HG03045 (cell line): ENCODE measurements around the gene LHFPL5.

Experiments
- ATAC-seq: cut with Tn5 transposase; IDR thresholded peaks from one replicate; pipeline ENCODE4 v1.9.1; 2021; ENCODE audit warnings: mild to moderate bottlenecking, moderate library complexity; ENCODE audit not compliant: unreplicated experiment

LHFPL5 gene

DNA sequence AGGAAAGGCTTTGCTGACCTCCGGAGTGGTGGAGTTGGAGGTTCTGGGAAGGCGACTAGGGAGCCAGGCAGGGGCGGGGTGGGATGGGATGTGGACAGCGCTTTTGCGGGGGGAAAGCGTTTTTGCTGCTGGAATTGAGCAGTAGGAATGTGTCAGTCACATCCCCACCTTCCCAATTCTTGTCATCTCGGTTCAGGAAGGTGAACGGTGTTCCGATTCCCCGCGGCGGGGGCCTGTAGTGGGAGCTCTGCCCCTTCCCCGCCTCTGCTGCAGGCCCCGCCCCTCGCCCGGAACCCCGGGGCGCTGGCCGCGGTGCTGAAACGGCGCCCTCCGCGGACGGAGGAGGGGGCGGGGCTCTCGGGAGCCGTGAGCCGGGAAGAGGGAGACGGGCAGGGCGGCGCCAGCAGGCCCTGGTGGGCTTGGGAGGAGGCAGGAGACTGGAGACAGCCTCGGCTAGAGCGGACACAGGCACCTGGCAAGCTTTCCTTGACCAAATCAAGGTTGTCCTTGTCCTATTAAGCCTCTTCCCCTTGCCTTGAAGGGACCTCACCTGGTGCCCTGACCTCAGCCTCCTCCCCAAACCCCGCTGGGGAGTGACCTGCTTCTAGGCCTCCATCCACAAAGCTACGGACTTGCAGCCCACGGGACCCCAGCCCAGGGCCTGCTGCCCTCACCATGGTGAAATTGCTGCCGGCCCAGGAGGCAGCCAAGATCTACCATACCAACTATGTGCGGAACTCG is at the start of gene LHFPL5:
Gene LHFPL5 (plus strand): TSS at position 357 of the 741 bp plus-strand sequence. CDS start 319 bp downstream, at position 676.
- ATAC-seq: no peak

DNA sequence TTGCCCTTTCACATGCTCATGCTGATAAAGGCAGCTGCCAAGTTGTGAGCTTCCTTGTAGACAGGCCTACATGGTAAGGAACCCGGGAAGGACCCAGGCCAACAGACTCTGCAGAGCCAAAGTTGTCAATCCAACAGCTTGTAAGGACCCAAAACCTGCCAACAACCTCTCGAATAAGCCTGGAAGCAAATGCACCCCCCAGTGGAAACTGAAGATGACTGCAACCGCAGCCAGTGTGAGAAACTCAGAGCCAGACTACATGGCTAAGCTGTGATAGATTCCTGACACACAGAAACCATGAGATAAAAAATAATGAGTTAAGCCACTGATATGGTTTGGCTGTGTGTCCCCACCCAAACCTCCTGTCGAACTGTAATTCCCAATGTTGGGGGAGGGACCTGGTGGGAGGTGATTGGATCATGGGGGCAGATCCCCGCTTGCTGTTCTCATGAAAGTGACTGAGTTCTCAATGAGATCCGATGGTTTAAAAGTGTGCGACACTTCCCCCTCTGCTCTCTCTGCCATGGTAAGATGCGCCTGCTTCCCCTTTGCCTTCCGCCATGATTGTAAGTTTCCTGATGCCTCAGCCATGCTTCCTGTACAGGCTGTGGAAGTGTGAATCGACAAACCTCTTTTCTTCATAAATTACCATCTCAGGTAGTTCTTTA is 47.6 kb upstream of the LHFPL5 start:
- no peak for ATAC-seq

GRCh38 chr6:35759426-35759825 is 45.7 kb upstream of the LHFPL5 start:
- no peak for ATAC-seq

DNA sequence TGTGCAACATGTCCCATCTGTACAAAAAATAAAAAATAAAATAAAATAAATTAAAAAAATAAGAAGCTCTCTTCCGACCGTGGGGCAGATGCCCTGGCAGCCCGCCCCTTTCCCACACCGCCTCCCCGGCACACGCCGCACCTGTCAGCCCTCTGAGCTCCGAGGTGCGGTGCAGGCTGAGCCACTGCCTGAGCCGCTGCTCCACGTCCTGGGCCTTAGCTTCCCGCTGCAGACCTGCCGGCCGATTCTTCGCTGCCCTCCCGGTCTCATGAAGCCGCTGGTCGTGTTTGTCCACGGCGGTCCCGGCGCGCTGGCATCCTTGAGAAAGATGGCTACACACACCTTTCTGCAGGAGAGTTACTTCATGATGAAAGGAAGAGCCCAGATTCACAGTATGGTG is 39.4 kb upstream of the LHFPL5 start:
- no peak for ATAC-seq

DNA sequence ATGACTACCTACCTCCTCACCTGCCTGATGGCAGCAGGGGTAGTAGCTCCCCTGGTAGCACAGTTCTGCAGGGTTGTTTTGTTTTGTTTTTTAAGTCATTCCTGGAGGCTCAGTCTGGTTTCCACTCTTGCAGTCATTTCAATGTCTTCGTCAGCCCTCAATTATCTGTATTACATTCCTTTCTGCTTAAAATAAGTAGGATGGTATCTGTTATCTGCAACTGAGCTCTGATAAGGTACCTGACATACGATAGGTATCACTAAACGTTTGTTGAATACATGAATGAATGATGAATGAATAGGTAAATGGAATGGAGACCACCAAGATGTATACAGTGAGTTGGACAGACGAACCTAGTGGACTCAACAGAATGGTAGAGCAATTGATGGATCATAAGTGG is 35.9 kb upstream of the LHFPL5 start:
- no peak for ATAC-seq

- ATAC-seq: no peak
Observed at GRCh38 chr6:35771343-35771627, 33.9 kb upstream of the LHFPL5 start.

- no peak for ATAC-seq
Observed at GRCh38 chr6:35774116-35774794, 30.9 kb upstream of the LHFPL5 start.

DNA sequence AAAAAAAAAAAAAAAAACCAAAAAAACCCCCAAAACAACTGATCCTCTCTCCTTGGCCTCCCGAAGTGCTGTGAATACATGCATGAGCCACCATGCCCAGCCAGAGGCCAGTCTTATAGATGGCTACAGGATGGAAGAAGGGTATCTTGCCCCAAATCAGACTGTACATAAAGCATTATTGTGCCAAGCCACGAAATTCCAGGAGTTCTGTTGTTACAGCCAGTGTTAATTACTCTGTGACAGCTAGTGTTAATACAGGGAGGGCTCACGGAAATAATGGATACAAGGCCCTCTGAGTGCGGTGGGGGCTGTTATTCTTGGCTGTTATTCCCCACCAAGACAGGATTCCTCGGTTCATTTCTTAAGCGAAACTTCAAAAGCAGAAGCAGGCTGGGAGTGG is 30.1 kb upstream of the LHFPL5 start:
- ATAC-seq: no peak

- no peak for ATAC-seq
Observed at GRCh38 chr6:35776364-35777215, 28.6 kb upstream of the LHFPL5 start, which contains the start of gene CLPSL2. TSS of gene CLPSL2 (plus strand) at chr6:35776598. CDS start at chr6:35776619, 21 bp downstream.

- no peak for ATAC-seq
Observed at GRCh38 chr6:35777356-35778102, 27.6 kb upstream of the LHFPL5 start.

GRCh38 chr6:35778437-35778836 is 26.7 kb upstream of the LHFPL5 start:
- no peak for ATAC-seq

DNA sequence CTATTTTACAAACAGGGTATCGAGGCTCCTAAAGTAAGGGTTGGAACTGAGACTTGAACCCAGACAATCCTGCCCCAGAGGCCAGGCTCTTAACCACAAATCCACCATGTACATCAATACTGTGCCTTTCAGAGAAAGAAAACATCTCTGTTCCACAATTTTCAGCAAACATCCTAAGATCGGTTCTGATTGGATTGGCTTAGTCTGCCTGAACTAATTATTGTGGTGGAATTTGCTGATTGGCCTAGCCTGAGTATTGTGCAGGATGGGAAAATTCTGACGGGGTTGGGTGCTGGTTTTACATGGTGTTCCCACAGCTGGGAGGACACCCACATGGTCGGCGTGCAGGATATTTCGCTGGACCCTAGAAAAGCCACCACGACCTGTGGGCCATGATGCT is 24.4 kb upstream of the LHFPL5 start, which contains the start of gene CLPSL1:
Gene CLPSL1 (plus strand): TSS at position 301 of the 400 bp plus-strand sequence. CDS start 92 bp downstream, at position 393.
- ATAC-seq: no peak

- ATAC-seq: no peak
Observed at GRCh38 chr6:35781290-35781689, 23.9 kb upstream of the LHFPL5 start.

DNA sequence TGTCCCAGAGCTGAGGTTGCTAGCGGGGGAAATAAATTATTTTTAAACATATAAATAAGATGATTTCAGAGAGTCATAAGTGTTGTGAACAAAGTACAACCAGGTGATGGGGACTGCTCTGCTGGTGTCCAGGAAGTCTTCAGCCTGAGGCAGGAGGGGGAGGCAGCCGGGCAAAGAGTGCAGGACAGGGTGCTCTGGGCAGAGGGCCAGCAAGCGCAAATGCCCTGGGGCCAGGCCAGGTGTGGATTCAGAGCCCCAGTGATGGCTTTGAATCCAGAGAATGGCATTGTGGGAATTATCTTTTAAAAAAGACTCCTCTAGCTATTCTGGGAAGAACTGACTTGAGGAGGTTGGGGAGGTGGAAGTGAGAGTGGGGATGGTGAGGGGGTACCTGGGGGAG is 22.7 kb upstream of the LHFPL5 start:
- ATAC-seq: no peak

DNA sequence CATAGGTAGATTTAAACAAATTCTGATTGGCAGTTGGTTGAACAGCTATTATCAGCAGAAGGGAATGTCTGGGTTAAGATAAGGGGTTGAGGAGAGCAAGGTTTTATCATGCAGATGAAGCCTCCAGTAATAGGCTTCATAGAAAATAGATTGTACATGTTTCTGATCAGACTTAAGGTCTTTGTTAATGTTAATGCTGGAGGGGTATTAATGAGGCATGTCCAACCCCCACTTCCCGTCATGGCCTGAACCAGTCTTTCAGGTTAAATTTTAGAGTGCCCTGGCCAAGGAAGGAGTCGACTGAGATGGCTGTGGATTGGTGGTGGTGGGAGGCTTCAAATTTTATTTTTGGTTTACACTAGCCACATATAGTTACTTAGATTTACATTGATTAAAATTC is 21.0 kb upstream of the LHFPL5 start:
- no peak for ATAC-seq

GRCh38 chr6:35786272-35786671 is 18.9 kb upstream of the LHFPL5 start:
- no peak for ATAC-seq

DNA sequence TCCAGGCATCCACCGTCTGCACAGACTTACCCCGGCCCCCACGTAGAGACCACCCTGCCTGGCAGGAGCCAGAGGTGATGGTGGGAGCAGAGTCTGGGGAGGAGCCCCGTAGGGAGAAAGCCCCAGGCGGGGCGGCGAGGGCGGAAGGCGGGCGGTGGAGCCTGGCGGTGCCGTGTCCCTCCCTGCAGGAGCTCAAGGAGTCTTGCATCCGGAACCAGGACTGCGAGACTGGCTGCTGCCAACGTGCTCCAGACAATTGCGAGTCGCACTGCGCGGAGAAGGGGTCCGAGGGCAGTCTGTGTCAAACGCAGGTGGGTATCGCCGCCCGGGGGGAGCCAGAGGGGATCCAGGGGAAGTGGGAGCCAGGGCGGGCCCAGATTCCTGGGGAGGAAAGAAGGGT is 18.3 kb upstream of the LHFPL5 start:
- no peak for ATAC-seq

GRCh38 chr6:35787266-35788218 is 17.6 kb upstream of the LHFPL5 start:
- ATAC-seq: no peak

DNA sequence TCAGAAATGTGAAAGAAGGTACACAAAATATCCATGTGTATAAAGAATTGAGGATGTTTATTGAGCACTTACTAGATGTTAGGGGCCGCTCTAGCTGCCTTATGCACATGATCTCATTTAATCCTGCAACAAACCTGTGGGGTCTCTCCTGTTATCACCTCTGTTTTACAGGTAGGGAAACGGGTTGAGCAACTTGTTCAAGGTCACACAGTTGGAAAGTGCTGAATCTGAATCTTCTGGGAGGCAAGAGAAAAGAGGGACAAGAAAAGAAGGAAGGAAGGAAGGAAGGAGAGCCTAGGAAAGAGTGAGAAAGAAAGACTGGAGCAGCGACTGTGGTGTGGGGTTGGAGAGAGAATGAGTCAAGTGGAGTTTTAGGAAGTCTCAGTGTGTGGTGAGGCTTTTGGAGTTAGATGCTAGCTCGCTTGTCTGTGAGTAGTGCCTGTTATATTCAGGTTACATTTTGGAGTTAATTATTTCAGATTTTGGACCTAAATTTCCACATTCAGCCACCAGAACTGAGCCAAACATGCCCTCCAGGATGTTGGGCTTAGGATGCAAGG is 16.6 kb upstream of the LHFPL5 start:
- no peak for ATAC-seq
